GM13976 (cell line): ENCODE data around the gene KPTN.

Experiments used
- DNase-seq: peaks from one replicate; pipeline ENCODE4 v3.0.0; 2012; ENCODE audit warnings: low spot score
- CTCF ChIP-seq: IDR thresholded peaks from 2 replicates; pipeline ENCODE4 v1.5.1; 2012; ENCODE audit warnings: borderline replicate concordance, mild to moderate bottlenecking; ENCODE audit not compliant: insufficient read depth; ENCODE audit errors: extremely low read depth, missing control alignments, control extremely low read depth
- in situ Hi-C: fragments of 300-500 bp; cut with MboI; formaldehyde crosslinking; loops from one replicate; pipeline ENCODE4 v1.12.0; 2022; ENCODE audit warnings: low sequenced_read_pairs, mixed read lengths, inconsistent platforms; ENCODE audit not compliant: unreplicated experiment

Gene KPTN

GRCh38 chr19:47438793-47439220 is 45.2 kb downstream of the KPTN start:
- in situ Hi-C loops = loop anchor here (5.0 kb wide), 1 partner anchor 263 kb away; no protein-coding TSS in a partner anchor
- no peak for DNase-seq
- no peak for TF ChIP-seq CTCF

- no peak for DNase-seq
- in situ Hi-C loops = loop anchor here (5.0 kb wide), 1 partner anchor 265 kb away; no protein-coding TSS in a partner anchor
- no peak for TF ChIP-seq CTCF
Observed at GRCh38 chr19:47437500-47437899, 46.5 kb downstream of the KPTN start.

GRCh38 chr19:47436712-47437401 is 47.2 kb downstream of the KPTN start:
- TF ChIP-seq CTCF = peak; percentile 90
- peak; percentile 87 for DNase-seq
- in situ Hi-C loops = loop anchor here (5.0 kb wide), 1 partner anchor 265 kb away; no protein-coding TSS in a partner anchor

GRCh38 chr19:47435883-47436417 is 48.1 kb downstream of the KPTN start:
- DNase-seq = no peak
- in situ Hi-C loops = loop anchor here (5.0 kb wide), 1 partner anchor 266 kb away; no protein-coding TSS in a partner anchor
- no peak for TF ChIP-seq CTCF

- no peak for DNase-seq
- TF ChIP-seq CTCF = no peak
- in situ Hi-C loops = loop anchor here (5.0 kb wide), 1 partner anchor 267 kb away; no protein-coding TSS in a partner anchor
Observed at GRCh38 chr19:47435196-47435595, 48.8 kb downstream of the KPTN start.

GRCh38 chr19:47434088-47434487 is 49.9 kb downstream of the KPTN start:
- DNase-seq = no peak
- in situ Hi-C loops = no loop called here
- TF ChIP-seq CTCF = no peak

GRCh38 chr19:47433121-47433520 is 50.9 kb downstream of the KPTN start:
- in situ Hi-C loops = no loop called here
- no peak for TF ChIP-seq CTCF
- no peak for DNase-seq
